ENCODE data around the gene IMMP2L. TPM values are rescaled to one million over a fixed set of nuclear protein-coding genes. Genes with fewer than 3 reads are reported as not detected.

Gene IMMP2L
- polyA plus RNA-seq, 1 of the 3 experiments (the other 2 are of a cell fraction) = 10.7 TPM

- no peak for TF ChIP-seq IRF3 (IDR thresholded peaks at IDR 0.05; ENCODE audit: low read depth, low read length)
- no peak for TF ChIP-seq RCOR1 (IDR thresholded peaks at IDR 0.05; ENCODE audit: low read length)
- TF ChIP-seq NRF1 (IDR thresholded peaks at IDR 0.05; ENCODE audit: low read depth, low read length) = no peak
- TF ChIP-seq EZH2phosphoT487 (IDR thresholded peaks at IDR 0.05; ENCODE audit: borderline replicate concordance, low read depth) = no peak
- no peak for TF ChIP-seq TEAD4 (IDR thresholded peaks at IDR 0.05; ENCODE audit: borderline replicate concordance, insufficient read depth)
- no peak for TF ChIP-seq MXI1 (IDR thresholded peaks at IDR 0.05; ENCODE audit: low read depth, low read length)
- peak; percentile 73 for TF ChIP-seq PBX3 (IDR thresholded peaks at IDR 0.05)
- TF ChIP-seq RXRA (IDR thresholded peaks at IDR 0.05; ENCODE audit: borderline replicate concordance, low read depth) = no peak
- no peak for TF ChIP-seq ZBTB33 (IDR thresholded peaks at IDR 0.05; ENCODE audit: borderline replicate concordance, low read depth)
- no peak for TF ChIP-seq CHD2 (IDR thresholded peaks at IDR 0.05; ENCODE audit: low read length, partially characterized antibody)
- TF ChIP-seq YY1 (IDR thresholded peaks at IDR 0.05; ENCODE audit: low read depth) = no peak
- peak; percentile 51; the same call in 1 of the 2 replicates for TF ChIP-seq FOSL2 (IDR thresholded peaks at IDR 0.05; ENCODE audit: borderline replicate concordance, low read depth)
- TF ChIP-seq RFX5 (IDR thresholded peaks at IDR 0.05; ENCODE audit: low read length) = no peak
- TF ChIP-seq SIN3A (IDR thresholded peaks at IDR 0.05; ENCODE audit: borderline replicate concordance, low read depth, low read length) = no peak
- TF ChIP-seq TCF12 (IDR thresholded peaks at IDR 0.05) = peak; percentile 71
- TF ChIP-seq REST (IDR thresholded peaks at IDR 0.05; ENCODE audit: low read depth, low read length) = no peak
- TF ChIP-seq RAD21 (IDR thresholded peaks at IDR 0.05; ENCODE audit: low read length) = no peak
- TF ChIP-seq JUND (IDR thresholded peaks at IDR 0.05) = peak; percentile 71
Observed at GRCh38 chr7:111006691-111007090, 555.6 kb downstream of the IMMP2L start (continued).

Measured in SK-N-SH (cell line).